HG03442 (cell line): ENCODE measurements around the gene ADORA1.

Experiments
- ATAC-seq: cut with Tn5 transposase; IDR thresholded peaks from one replicate; pipeline ENCODE4 v1.9.1; 2021; ENCODE audit warnings: mild to moderate bottlenecking, moderate library complexity; ENCODE audit not compliant: unreplicated experiment

ADORA1 gene

DNA sequence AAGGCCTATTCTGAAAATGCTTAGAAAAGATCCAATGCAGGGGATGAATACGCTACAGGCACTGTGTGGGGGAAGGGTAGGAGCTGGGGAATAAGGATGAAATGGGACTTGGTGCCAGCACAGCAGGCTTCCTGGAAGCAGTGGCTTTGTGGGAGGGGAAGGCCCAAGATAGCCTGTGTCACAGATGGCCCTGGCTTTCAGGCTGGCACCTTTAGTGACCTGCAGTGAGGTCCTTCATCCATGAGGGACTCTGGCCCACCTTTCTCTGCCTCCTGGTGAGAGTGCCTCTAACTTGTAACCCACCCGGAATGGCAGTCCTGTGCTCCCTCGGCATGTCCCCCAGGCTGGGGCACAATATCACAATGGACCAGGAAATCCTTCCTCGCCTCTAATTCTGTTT is 58.1 kb downstream of the ADORA1 start:
- ATAC-seq = no peak

DNA sequence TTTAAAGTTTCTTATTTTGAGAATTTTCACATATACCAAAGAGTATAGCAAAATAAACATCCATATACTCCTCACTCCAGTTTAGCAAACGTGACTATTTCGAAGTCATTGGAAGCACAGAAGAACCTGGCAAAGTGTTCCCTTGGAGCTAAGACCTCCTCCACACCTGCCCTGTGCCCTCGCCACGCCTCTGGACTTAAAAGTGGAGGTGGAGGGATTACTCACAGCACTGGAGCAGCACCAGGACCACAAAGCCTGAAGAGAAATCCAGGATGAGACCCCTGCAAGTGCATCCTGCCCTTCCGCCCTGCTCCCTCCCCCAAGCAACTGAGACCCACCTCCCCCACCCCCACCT is 58.5 kb downstream of the ADORA1 start:
- no peak for ATAC-seq

DNA sequence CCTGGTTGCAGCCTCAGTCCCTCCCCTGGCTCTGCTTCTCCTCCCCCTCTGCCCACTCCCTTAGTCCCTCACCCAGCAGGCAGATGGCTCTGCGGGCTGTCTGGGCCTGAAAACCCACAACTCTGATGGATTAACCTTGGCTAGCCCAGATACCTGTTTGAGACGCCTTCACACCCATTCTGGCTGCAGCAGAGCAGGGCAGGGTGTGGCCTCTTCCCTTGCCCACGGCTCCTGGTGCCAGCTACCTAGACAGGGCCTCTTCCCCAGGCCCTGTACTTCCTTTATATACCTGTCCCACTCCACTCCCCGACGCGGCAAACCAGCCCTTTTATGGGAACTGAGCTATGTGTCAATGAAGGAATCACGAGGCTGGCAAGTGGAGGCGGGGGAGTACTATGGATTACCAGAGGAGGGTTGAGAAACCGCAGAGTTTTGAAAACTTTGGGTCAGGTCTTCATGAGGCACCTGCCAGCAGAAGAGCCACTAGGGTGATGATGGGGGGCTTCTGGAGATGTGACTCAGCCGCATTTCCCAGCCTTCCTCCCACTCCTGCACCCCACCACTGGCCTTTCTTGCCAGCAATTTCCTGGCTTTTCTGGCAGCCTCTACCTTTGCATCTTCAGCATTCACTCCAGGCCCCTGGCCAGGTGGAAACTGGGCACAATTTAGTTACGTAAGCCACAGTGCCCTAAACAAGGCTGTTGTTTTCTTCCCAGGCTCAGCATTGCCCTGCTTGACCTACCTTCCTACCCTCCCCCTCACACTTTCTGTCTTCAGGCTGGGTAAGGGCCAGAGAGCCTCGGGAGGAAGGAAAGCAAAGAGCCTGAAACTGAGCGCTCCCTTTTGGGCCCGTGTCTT is 59.1 kb downstream of the ADORA1 start, which contains the start of gene CHI3L1:
CHI3L1 (minus strand) TSS at position 259 of the 858 bp plus-strand sequence; CDS start at position 178, 81 bp downstream.
- ATAC-seq = no peak

DNA sequence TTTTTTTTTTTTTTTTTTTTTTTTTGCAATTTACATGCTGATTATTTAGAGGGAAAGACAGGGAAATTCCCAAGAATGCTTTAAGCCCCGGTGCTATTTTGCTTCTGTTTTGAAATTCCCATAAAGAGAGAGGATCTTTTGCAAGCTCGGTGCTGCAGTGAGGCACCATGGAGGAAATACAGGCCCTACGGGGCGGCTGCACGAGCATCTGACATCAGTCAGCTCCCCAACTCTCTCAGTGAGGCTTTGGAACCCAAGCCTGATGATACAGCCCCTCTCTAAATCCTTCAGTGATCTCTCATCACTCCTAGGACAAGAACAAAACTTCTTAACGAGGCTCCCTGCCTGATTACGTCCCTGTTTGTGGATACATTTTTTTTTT is 59.8 kb downstream of the ADORA1 start:
- ATAC-seq = no peak

DNA sequence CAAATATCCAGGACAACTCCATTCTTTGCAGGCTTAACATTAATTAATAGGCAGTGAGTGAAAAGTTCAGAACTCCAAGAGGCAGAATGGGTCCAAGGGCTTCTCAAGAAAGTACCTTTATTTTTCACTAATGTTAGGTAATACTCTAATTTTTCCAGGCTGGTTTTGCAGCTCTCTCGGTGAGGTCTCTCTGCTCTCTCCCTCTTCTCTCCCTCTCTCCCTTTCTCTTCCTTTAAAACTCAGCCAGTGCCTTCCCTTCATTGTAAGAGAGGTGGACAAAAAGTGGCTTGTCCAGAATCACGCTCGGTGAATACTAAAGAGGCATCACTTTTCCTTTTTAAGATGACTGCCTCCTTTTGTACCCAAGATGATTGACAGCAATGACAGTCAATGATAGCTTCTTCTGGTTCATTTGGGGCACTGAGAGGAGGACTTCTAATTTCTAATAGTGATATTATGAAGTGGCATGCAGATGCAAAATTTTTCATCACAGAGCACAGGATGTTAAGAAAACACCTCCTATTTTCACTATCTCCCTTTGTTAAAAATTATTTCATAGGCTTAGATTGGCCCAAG is 60.3 kb downstream of the ADORA1 start:
- ATAC-seq = no peak

DNA sequence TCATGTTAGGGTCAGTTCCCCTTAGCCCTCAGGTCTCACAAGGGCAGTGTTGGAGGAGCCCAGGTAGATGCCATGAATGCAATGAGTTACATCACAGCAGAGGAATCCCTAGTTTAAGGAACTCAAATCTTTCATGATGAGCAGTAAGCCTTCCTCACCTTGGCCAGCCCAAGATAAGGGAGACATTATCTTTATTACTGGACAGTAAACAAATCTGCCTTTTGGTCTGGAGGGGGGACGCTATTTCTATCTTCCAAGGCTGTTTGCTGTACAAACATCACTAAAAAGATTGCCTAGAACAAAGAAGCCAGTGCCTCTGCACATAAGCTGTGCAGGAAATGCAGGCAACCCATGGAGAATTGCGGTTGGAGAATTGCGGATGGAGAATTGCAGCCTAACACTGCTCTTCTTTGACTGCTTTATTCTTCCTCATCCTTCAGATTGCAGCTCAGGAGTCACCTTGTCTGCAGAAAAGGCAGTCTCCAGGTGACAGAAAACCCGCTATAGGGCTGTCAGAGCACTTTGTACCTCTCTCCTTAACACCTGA is 61.2 kb downstream of the ADORA1 start:
- ATAC-seq = no peak

DNA sequence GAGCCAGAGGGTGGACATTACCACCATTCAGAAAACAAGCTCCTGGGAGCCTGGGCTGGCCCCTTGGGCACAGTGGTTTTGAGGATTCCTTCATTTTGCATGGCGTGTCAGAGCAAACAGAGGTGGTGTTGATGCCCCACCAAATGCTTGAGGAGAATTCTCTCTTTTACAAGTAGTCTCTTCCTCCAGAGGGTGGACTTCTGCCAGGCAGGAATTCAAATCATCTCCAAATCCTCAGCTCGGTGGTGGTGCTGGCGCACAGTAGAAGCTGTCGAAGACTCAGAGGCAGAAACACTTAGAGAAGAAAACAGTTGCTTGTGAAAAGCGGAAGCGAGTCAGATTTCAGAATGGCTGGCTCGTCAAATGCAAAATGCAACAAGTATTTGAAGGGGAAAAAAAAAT is 62.4 kb downstream of the ADORA1 start:
- no peak for ATAC-seq

DNA sequence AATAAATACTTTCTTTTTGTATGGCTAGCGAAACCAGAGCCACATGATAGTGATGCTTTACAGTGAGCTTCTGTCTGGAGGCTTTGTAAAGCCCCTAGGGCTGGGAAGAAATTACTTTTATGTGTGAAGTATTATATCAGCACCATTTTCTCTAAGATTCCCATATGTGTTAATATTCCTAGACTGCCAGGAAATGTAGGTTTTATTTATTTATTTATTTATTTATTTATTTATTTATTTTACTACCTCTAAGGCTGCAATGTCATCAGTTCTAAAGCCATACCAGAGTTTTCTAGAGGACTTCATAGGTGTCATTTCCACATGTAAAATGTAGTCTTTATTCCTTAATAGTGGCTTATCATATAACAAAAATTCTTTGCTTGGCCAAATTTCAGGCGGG is 63.4 kb downstream of the ADORA1 start:
- no peak for ATAC-seq

DNA sequence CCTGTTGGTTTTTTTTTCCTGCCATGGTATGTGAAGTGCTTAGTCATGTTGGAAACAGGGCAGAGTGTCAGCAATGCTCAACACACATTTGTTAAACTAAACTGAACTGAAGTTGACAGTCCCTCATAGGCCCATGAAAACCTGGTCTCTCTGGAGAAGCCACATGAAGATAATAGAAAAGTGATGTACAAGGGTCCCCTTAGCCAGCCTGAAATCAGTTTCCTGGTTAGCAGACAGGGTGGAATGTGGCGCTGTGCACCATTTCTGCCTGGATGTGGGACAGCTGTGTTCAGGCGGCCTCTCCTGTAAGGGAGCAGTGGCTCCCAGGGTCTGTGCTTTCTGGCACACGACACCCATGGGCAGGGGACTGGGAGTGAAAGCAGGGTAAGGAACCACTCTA is 68.8 kb downstream of the ADORA1 start:
- ATAC-seq = no peak

DNA sequence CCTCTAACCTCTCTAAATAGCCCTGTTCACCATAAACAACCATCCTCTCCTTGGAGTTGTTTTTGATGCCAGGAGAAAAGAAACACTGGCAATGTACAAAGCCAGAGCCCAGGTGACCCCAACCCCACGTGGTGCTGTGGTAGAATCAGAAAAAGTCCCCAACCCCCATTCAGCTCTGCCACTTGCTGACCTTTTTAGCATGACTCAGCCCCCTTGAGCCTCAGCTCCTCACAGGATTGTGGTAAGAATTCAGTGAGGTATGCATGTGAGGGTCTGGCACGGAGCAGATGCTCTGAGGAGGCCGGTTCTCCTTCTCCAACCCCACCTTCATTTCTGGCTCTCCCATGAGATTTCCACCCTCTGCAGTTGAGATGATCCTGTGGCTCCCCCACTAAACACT is 70.1 kb downstream of the ADORA1 start:
- ATAC-seq = no peak

DNA sequence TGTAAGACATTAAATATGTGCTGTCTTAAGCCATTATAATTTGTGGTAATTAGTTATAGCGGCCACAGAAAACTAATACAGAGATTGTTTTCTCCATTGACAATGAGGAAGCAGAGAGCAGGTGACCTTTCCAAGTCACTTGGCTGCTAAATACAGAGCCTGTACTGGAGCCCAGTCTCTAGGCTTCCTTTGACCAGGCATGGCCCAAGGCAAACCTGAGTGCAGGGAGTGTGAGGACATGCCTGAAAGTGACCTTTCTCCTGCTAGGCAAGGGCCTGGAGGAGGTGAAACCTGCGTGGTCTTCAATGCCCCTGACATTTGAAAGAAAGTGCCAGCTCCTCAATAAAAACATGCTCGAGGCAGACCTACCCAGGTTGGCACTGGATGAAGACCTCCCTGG is 71.5 kb downstream of the ADORA1 start:
- ATAC-seq = no peak

DNA sequence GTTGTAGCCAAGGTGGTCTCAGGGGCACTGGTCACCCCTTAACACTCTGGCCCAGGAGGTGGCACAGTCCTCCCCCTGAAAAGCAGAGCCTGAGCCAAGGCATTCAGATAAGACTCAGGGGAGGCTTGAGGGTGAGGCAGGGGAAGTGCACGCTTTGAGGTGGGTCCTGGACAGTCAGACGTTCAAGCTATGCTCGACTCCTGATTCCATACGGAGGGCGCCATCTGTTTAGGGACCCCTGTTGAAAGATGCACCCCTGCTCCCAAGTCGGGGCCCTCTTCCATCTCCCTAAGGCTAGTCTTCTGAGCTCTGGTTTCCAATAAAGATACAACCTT is 71.9 kb downstream of the ADORA1 start:
- no peak for ATAC-seq

DNA sequence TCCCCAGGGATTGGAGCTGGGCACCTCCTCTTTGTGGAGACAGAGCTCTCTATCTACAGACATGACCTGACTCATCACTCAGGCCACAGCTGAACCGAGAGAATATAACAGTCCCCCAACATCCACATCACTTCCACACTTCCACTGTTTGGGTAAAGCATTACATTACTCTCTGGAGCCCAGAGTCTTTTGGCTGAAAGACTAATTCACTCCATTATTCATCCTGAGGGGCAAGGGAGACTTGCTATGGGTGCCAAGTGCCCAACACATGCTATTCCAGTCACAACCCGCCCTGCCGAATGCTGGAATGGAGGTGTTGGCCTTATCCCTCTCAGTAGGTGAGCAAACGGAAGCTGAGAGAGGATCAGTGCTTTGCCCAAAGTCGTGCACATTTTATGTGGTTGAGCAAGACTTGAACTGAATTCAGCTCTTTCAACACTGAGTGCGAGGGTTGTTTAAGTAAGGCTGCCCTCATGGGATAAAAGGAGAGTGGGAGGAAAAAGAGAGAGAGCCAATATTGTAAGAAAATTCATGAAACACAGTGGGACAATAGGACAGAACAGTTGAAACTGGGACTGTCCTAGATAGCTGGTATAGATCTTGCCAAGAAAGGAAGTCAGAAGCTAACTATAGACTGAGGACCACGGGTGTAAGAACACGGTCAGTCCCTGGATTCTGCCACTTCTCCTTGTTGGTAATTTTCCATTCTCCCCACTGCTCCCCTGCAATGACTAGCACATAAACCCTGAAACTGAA is 72.5 kb downstream of the ADORA1 start:
- ATAC-seq = no peak

DNA sequence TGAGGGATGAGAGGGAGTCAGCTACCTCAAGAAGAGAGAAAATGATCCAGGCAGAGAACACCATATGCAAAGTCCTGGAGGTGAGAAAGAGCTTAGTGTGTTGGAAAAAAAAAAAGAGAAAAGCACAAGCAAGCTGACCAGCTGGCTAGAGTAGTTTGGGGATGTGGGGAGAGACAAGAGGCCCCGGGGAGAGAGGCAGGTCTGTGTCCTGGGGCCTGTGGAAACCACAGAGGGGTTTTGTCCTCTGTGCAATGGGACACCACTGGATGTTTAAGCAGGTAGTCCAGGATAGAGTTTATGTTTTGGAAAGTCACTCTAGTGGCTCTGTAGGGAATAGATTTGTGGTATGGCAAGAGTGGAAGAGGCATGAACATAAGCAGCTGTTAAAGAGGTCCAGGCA is 73.4 kb downstream of the ADORA1 start:
- no peak for ATAC-seq

DNA sequence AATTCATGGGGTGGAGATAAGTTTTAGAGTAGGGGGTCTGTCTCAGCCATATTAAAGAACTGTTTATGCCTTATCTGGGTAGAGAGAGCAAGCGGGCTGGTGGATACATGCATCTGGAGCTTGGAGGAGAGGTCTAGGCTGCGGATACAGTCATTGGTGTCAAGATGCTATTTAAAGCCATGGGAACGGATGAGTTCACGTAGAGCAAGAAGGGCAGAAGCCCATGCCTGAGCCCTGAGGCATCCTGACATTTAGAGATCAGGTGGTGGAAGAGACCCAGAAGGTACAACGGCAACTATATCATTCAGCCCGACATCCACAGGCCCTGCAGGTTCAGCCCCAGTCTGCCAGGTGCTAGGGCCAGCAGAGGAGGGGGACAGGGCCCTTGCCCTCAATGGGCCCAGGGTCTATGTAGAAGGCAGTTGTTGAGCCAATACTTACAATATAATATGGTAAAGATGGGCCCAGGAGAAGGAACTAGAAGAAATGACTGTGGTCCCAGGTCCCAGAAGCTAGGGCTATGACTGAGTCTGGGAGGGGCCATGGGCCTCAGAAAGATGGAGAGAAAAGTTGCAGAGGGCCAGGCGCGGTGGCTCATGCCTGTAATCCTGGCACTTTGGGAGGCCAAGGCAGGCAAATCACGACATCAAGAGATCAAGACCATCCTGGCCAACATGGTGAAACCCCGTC is 74.1 kb downstream of the ADORA1 start:
- ATAC-seq = no peak

DNA sequence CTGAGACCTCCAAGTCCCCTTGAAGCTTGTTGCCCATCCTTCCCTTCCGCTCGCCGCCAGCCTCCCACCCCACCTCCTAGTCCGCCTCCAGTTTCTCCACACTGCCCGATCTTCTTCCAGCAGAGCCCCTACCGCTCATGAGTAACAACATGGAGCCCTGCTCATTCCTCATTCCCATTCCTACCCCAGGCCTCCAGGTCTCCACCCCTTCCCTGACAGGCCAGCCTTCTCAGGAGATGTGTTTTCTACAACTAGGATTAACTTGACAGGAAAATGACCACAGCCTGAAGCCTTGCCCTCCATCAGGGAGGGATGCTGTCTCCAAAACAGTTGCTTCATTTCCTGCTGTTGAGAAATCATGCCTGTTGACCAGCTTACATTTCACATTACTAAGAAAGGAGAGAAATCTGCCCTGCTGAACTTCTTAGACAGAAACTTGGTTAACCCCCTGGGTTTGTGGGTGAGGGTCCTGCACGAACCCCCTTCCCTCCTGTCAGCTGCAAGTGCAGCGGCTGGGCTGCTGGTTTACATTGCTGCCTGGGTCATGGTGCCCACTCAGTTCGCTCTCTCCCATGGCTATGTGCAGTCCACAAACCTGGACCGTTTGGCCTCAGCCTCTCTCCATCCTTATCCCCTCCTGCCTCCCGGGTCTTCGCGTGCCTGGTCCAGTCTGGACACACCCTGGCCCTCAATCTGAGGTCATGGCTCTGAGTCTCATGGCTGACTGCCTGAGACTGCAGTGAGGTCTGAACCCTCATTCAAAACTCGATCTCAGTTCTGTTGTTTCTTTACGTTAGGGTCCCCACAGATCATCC is 75.1 kb downstream of the ADORA1 start:
- no peak for ATAC-seq

DNA sequence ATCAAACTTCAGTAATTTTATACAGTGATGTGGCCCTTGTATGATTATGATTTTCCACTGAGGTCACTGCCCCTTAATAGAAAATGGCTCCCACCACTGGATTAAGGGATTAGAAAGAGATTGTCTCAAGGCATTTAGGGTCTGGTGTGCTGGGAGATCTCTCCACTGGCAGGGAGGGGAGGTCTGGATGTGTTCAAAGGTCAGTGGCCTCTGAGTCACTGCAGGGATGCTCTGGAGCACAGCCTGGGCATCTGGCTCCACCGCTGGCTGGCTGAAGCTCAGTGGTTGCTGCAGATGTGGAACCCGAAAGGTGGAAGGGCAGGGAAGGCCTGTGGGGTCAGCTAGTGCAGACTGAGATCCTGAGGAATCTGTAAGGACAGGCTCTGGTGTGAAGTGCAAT is 77.2 kb downstream of the ADORA1 start:
- no peak for ATAC-seq

DNA sequence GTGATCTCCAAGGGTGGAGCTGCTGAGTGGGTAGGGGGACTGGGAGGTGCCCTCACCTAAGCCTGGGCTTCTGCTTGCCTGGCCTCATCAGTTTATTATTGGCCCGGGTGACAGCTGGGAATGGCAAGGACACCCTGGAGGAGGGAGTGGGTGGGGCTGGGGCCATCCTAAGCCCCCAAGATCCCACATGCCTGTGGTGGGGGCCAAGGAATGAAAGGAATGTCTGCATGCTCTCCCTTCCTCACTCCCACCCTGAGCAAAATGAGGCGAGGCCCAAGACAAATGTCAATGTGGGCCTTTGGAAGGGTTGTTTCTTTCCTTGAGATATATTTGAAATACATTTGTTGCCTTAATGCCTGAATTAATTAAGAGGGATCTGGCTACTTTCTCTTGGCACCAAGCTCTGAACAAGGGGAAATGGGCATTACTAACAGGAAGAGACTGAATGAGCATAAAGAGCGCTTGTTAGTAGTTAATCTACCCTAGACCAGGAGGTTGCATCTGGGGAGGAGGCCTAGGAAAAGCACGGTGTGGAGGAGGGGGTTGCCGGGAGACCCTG is 78.7 kb downstream of the ADORA1 start:
- no peak for ATAC-seq

DNA sequence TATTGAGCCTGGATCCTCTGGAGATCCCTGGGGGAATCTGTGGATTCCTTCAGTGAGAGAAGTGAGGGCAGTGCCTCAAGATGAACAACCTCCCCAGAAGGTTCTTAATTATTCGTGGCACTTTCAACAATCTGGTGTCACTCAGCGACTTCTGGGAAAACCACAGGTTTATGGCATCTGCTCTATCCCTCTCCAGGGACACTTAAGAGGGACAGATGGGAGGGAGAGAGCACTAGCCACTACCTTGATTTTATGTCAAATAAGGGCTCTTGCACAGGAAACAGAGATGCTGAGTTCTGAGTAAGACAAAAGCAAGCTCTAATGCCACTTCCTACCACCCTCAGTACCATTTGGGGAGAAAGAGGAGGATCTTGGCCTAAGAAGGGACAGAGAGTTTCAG is 80.2 kb downstream of the ADORA1 start:
- no peak for ATAC-seq

DNA sequence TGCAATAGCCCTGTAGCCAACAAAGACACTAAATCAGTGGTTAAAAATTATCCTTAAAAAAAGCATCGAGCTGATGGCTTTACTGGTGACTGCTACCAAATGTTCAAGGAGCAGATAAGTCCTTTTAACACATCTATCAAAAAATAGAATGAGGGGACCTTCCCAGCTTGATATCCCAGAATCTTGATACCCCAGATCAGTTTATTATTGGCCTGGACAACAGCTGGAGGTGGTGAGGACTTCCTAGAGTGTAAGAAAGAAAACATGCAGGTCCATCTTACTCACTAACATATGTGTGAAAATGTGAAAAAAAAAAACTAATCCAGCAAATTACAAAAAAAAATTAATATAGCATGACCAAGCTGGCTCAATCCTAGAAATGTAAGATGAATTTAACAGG is 80.7 kb downstream of the ADORA1 start:
- ATAC-seq = no peak
